Thyroid gland (tissue), 4 donors: Measurements from ENCODE around the gene ADCY7. TPM values are rescaled to one million over a fixed set of nuclear protein-coding genes. Genes with fewer than 3 reads are reported as not detected.

Source experiments
- DNase-seq, 2 donors: peaks; one replicate each; pipeline ENCODE4 v3.0.0-alpha.2; 2019
- H3K27ac ChIP-seq, 3 donors: fragments of 200-600 bp; sonication (generic); 1 replicate in 2 of 3; 2 replicates in 1 of 3; pipeline ENCODE4 v1.5.1; 2016 to 2019; ENCODE audit warnings: mild to moderate bottlenecking in 1 of 3, moderate library complexity in 1 of 3
- H3K27me3 ChIP-seq: fragments of 200-600 bp; sonication (generic); one replicate; pipeline ENCODE4 v1.5.1; 2019
- H3K36me3 ChIP-seq, 2 donors: fragments of 200-600 bp; sonication (generic); one replicate each; pipeline ENCODE4 v1.5.1; 2016 to 2019
- H3K4me1 ChIP-seq, 2 donors: fragments of 200-600 bp; sonication (generic); one replicate each; pipeline ENCODE4 v1.5.1; 2017 to 2019
- H3K4me3 ChIP-seq, 3 donors: fragments of 200-600 bp; sonication (generic); replicated peaks in 1 of 3; 1 replicate in 2 of 3; 2 replicates in 1 of 3; pipeline ENCODE4 v1.5.1; 2016; ENCODE audit warnings: mild to moderate bottlenecking in 1 of 3
- H3K9me3 ChIP-seq: fragments of 200-600 bp; sonication (generic); one replicate; pipeline ENCODE4 v1.5.1; 2017
- POLR2A ChIP-seq, 2 donors: fragments of 450-650 bp; IDR thresholded peaks; one replicate each; pipeline ENCODE4 v1.6.1; 2017; ENCODE audit warnings: antibody characterized with exemption in 2 of 2, mild to moderate bottlenecking in 2 of 2, moderate library complexity in 1 of 2
- WGBS, 2 donors: methylation state at CpG; one replicate each; pipeline ENCODE4 v1.1.5; 2017; 5-methylcytosine and 5-hydroxymethylcytosine counted together
- intact Hi-C: fragments of 100-400 bp; cut with DNase I; formaldehyde crosslinking; loops from one replicate; pipeline ENCODE4 v1.15.1; 2023
- total RNA-seq, 4 donors: library from RNA; depleted of rRNA; stranded (reverse); fragments of >200 nt; gene quantifications; one replicate each; pipeline ENCODE4 v1.2.3, GENCODE V29; 2016
- TF ChIP-seq, protein P1 (sequence below), 6 experiments: fragments of 200-600 bp in 3 of 6; fragments of 450-650 bp in 3 of 6; sonication (generic) in 3 of 6; IDR thresholded peaks; one replicate each; pipeline ENCODE4 v1.5.1; 2016 to 2019; ENCODE audit warnings: antibody characterized with exemption in 6 of 6, mild to moderate bottlenecking in 2 of 6, inconsistent platforms in 1 of 6, moderate library complexity in 1 of 6

ADCY7 gene
- total RNA-seq, 4 donors from 2014 or later = 4.2 to 8.2 (median 7.1) TPM

DNA sequence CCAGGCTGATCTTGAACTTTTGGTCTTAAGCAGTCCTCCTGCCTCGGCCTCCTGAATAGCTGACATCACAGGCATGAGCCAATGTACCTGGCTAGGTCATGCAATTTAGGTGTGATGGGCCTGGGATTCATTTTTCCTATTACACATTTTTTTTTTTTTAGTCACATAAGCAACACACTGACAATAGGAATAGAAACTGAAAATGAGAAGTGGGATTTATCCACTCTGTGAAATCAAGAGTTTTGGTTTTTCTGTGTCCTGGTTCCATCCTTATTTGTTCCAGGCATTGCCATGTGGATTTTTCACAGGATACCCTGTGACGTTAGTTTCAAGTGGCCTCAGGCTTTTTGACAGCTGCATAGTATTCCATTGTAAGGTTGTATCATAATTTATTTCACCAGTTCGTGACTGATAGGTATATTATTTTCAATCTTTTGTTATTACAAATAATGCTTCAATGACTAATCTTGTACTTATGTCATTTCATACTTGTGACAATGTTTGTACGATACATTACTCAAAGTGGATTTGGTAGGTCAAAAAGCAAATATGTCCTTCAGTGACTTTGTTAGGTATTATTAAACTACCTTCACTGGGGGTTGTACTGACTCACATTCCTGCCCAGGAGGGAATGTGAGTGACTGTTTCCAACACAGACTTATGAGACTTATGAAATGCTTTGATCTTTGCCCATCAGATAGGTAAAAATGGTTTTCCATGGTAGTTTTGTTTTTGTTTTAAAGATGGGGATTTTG is 10.6 kb downstream of the ADCY7 start:
- no peak for DNase-seq
- H3K9me3 ChIP-seq = no peaks in the 10 kb centered on the region
- H3K27me3 ChIP-seq = no peaks in the 10 kb centered on the region
- intact Hi-C loops = no loop called here
- WGBS, 2 donors = 88 to 96% methylated on average over 4 of the region's 4 CpGs
- TF ChIP-seq, protein P1, sequence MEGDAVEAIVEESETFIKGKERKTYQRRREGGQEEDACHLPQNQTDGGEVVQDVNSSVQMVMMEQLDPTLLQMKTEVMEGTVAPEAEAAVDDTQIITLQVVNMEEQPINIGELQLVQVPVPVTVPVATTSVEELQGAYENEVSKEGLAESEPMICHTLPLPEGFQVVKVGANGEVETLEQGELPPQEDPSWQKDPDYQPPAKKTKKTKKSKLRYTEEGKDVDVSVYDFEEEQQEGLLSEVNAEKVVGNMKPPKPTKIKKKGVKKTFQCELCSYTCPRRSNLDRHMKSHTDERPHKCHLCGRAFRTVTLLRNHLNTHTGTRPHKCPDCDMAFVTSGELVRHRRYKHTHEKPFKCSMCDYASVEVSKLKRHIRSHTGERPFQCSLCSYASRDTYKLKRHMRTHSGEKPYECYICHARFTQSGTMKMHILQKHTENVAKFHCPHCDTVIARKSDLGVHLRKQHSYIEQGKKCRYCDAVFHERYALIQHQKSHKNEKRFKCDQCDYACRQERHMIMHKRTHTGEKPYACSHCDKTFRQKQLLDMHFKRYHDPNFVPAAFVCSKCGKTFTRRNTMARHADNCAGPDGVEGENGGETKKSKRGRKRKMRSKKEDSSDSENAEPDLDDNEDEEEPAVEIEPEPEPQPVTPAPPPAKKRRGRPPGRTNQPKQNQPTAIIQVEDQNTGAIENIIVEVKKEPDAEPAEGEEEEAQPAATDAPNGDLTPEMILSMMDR (IDR thresholded peaks at IDR 0.05) = no peak
- no peak for TF ChIP-seq POLR2A (IDR thresholded peaks at IDR 0.05)
- no peak overlapping the region for H3K4me3 ChIP-seq
- H3K4me1 ChIP-seq = no peaks in the 10 kb centered on the region
- no peaks in the 10 kb centered on the region for H3K36me3 ChIP-seq
- no peak overlapping the region for H3K27ac ChIP-seq

DNA sequence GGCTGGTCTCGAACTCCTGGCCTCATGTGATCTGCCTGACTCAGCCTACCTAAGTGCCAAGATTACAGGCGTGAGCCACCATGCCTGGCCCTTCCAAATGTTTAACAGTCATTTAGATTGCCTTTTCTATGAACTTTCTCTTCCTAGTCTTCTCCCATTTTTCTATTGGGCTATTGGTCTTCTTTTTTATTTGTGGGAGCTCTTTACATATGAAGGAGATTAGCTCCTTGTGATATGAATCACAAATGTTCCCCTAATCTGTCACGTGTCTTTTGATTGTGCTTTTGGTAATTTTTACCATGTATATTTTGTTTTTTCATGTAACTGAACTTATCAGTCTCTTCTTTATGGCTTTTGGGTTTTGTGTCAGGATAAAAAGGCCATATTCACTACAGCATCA is 11.9 kb downstream of the ADCY7 start:
- no peak overlapping the region for H3K27ac ChIP-seq
- no peaks in the 10 kb centered on the region for H3K36me3 ChIP-seq
- WGBS, 2 donors = 76% methylated on average over 3 of the region's 3 CpGs
- H3K27me3 ChIP-seq = no peaks in the 10 kb centered on the region
- no peak overlapping the region for H3K4me3 ChIP-seq
- H3K4me1 ChIP-seq = no peaks in the 10 kb centered on the region
- no peaks in the 10 kb centered on the region for H3K9me3 ChIP-seq
- no peak for DNase-seq
- no peak for TF ChIP-seq POLR2A (IDR thresholded peaks at IDR 0.05)
- TF ChIP-seq, protein P1 (IDR thresholded peaks at IDR 0.05) = no peak
- intact Hi-C loops = no loop called here

DNA sequence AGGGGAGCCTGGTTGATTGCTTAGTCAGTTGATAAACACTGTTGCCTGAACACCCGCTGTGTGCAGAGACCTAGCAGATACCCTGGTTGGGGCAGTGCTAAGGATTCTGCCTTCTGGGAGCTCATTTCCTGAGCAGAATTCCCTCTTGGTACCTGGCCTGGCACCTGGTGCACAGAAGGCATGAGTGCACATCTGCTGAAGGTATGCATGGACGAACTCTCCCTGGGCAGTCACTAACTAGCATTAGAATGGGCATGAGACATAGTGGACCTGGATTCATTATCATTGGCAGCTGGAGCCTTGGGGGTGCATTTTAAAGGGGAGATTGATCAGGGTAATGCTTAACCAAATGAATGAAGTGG is 13.1 kb downstream of the ADCY7 start:
- DNase-seq = no peak
- 77 to 80% methylated on average over 2 of the region's 2 CpGs for WGBS, 2 donors
- Histone ChIP-seq H3K4me3 (no peak overlapping the region), H3K27me3 (no peaks in the 10 kb centered on the region), H3K4me1 (peaks cover 0 to 2% of the 10 kb centered on the region in 2 donors), H3K9me3 (no peaks in the 10 kb centered on the region), H3K27ac (no peak overlapping the region), H3K36me3 (no peaks in the 10 kb centered on the region)
- no peak for TF ChIP-seq POLR2A (IDR thresholded peaks at IDR 0.05)
- TF ChIP-seq, protein P1 (IDR thresholded peaks at IDR 0.05) = no peak
- intact Hi-C loops = no loop called here

DNA sequence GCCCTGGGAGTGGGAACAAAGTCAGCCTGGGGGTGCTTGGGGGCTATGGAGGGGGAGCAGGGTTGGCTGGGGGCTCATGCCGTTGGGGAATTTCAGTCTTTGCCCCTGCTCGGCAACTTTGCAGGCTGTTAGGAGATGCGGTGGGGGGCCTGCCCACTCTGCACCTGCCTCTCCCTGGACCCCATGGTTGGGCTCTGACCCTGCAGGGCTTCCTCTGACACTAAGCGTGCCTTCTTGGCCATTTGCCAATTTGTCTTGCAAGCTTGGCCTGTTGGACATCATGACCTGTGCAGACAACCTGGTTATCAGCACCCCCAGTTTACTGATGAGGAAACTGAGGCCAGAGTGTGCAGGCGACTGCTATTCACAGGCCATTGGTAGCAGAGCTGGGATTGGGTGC is 14.6 kb downstream of the ADCY7 start:
- no peaks in the 10 kb centered on the region for H3K9me3 ChIP-seq
- WGBS, 2 donors = 83 to 89% methylated on average over 2 to 5 of the region's 5 CpGs
- H3K27me3 ChIP-seq = no peaks in the 10 kb centered on the region
- H3K36me3 ChIP-seq = no peaks in the 10 kb centered on the region
- peaks cover 0 to 4% of the 10 kb centered on the region in 2 donors for H3K4me1 ChIP-seq
- intact Hi-C loops = no loop called here
- H3K27ac ChIP-seq = no peak overlapping the region
- TF ChIP-seq, protein P1 (IDR thresholded peaks at IDR 0.05) = no peak
- no peak for TF ChIP-seq POLR2A (IDR thresholded peaks at IDR 0.05)
- H3K4me3 ChIP-seq = no peak overlapping the region
- no peak for DNase-seq

DNA sequence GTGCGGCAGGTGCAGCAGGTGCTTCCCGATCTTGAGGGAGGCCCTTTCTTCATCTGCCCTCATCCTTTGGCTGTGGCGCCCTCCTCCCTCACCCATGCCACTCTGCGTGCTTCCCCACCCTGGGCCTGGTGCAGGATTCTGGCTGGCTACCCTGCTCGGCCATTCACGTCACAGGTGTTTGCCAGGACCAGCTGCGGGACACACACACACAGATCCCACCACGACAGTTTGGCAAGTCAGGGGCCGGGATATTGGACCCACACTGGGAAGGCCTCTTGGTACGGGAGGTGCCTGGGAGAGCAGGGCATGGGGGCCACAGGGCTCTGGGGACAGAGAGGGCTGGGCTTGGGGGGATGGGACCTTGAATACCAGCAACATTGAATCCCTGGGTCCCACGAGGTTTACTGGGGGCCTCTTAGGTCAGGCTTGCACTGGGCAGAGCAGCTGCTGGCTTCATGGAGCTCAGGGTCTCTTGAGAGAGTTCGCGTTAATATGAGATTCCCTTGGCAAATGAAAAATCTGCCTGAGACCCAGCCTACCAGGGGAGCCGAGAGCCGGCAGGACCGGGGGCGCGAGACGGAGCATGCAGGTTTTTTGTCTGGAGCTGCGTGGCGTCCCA is 15.1 kb downstream of the ADCY7 start:
- H3K4me3 ChIP-seq = no peak overlapping the region
- H3K9me3 ChIP-seq = no peaks in the 10 kb centered on the region
- no peaks in the 10 kb centered on the region for H3K27me3 ChIP-seq
- TF ChIP-seq POLR2A (IDR thresholded peaks at IDR 0.05) = no peak
- TF ChIP-seq, protein P1 (IDR thresholded peaks at IDR 0.05) = no peak
- intact Hi-C loops = no loop called here
- no peaks in the 10 kb centered on the region for H3K36me3 ChIP-seq
- DNase-seq = no peak
- WGBS, 2 donors = 83 to 84% methylated on average over 12 to 21 of the region's 21 CpGs
- H3K27ac ChIP-seq = no peak overlapping the region
- peaks cover 0 to 4% of the 10 kb centered on the region in 2 donors for H3K4me1 ChIP-seq
